Measurements from ENCODE around the gene RPL22L1.
"Not testable (repeated sequence)": the region's sequence is repeated elsewhere in the genome, so short reads cannot be mapped to it uniquely, and the experiment has no call there.

The RPL22L1 gene

DNA sequence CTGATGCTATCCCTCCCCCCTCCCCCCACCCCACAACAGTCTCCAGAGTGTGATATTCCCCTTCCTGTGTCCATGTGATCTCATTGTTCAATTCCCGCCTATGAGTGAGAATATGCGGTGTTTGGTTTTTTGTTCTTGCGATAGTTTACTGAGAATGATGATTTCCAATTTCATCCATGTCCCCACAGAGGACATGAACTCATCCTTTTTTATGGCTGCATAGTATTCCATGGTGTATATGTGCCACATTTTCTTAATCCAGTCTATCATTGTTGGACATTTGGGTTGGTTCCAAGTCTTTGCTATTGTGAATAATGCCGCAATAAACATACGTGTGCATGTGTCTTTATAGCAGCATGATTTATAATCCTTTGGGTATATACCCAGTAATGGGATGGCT is 8.7 kb upstream of the RPL22L1 start:
- not testable (repeated sequence) for H3K4me2 ChIP-seq (ENCODE audit: insufficient read depth, low read length, poor library complexity, severe bottlenecking); H3K36me3 ChIP-seq (replicated peaks in 1 of 2; ENCODE audit: control insufficient read depth in 2 of 2, insufficient read depth in 2 of 2, low read length in 2 of 2); H2BK15ac ChIP-seq (ENCODE audit: low read length); H2BK120ac ChIP-seq (ENCODE audit: low read depth, low read length); H3K27me3 ChIP-seq (ENCODE audit: control insufficient read depth in 3 of 3, insufficient read depth in 3 of 3, low read depth in 1 of 3, low read length in 3 of 3); H3K79me1 ChIP-seq (ENCODE audit: low read depth, low read length); H3K14ac ChIP-seq (ENCODE audit: low read length); H4K8ac ChIP-seq (ENCODE audit: low read depth, low read length); H4K91ac ChIP-seq (ENCODE audit: low read depth, low read length, poor library complexity); H2AK5ac ChIP-seq (ENCODE audit: low read depth, low read length); H2BK5ac ChIP-seq (ENCODE audit: low read length); H3K4me3 ChIP-seq (ENCODE audit: low read length in 2 of 2); H2BK12ac ChIP-seq (ENCODE audit: low read length); H3K18ac ChIP-seq (ENCODE audit: low read length); H3K23ac ChIP-seq (ENCODE audit: low read depth, low read length, poor library complexity); DNase-seq (ENCODE audit: low spot score); H3K27ac ChIP-seq (replicated peaks; ENCODE audit: low read length); H3K9me3 ChIP-seq (replicated peaks in 1 of 2; ENCODE audit: control insufficient read depth in 2 of 2, insufficient read depth in 1 of 2, low read depth in 1 of 2, low read length in 2 of 2); H3K4ac ChIP-seq (ENCODE audit: low read length); H3K4me1 ChIP-seq (ENCODE audit: control insufficient read depth in 2 of 2, insufficient read depth in 1 of 2, low read depth in 1 of 2, low read length in 2 of 2); H2AFZ ChIP-seq (ENCODE audit: low read length); H3K9ac ChIP-seq (ENCODE audit: low read depth, low read length, poor library complexity)
- no CpG with 5 or more reads among the region's 5 CpGs for WGBS, 2 donors (ENCODE audit: extremely low coverage in 2 of 2, insufficient read length in 2 of 2, insufficient replicate concordance in 1 of 2)

DNA sequence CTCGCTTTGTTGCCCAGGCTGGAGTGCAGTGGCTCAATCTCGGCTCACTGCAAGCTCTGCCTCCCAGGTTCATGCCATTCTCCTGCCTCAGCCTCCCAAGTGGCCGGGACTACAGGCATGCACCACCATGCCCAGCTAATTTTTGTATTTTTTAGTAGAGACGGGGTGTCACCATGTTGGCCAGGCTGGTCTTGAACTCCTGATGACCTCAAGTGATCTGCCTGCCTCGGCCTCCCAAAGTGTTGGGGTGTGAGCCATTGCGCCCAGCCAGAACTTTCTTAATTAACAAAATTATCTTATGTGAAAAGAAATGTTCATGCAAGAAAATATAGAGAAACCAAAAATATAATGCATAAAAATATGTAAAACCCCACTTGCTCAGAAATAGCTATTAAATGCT is 7.3 kb upstream of the RPL22L1 start:
- H3K18ac ChIP-seq (ENCODE audit: low read length); H2BK120ac ChIP-seq (ENCODE audit: low read depth, low read length); H2AFZ ChIP-seq (ENCODE audit: low read length); H2BK5ac ChIP-seq (ENCODE audit: low read length); H3K36me3 ChIP-seq (replicated peaks in 1 of 2; ENCODE audit: control insufficient read depth in 2 of 2, insufficient read depth in 2 of 2, low read length in 2 of 2); H2BK15ac ChIP-seq (ENCODE audit: low read length); H2AK5ac ChIP-seq (ENCODE audit: low read depth, low read length); H3K27me3 ChIP-seq (ENCODE audit: control insufficient read depth in 3 of 3, insufficient read depth in 3 of 3, low read depth in 1 of 3, low read length in 3 of 3); H2BK12ac ChIP-seq (ENCODE audit: low read length); H3K4me3 ChIP-seq (ENCODE audit: low read length in 2 of 2); H3K79me1 ChIP-seq (ENCODE audit: low read depth, low read length); H3K9ac ChIP-seq (ENCODE audit: low read depth, low read length, poor library complexity); H3K14ac ChIP-seq (ENCODE audit: low read length); H3K4me1 ChIP-seq (ENCODE audit: control insufficient read depth in 2 of 2, insufficient read depth in 1 of 2, low read depth in 1 of 2, low read length in 2 of 2); H3K27ac ChIP-seq (replicated peaks; ENCODE audit: low read length); H4K91ac ChIP-seq (ENCODE audit: low read depth, low read length, poor library complexity); H4K8ac ChIP-seq (ENCODE audit: low read depth, low read length); H3K23ac ChIP-seq (ENCODE audit: low read depth, low read length, poor library complexity); H3K4me2 ChIP-seq (ENCODE audit: insufficient read depth, low read length, poor library complexity, severe bottlenecking); H3K4ac ChIP-seq (ENCODE audit: low read length); H3K9me3 ChIP-seq (replicated peaks in 1 of 2; ENCODE audit: control insufficient read depth in 2 of 2, insufficient read depth in 1 of 2, low read depth in 1 of 2, low read length in 2 of 2); DNase-seq (ENCODE audit: low spot score): not testable (repeated sequence)
- no CpG with 5 or more reads among the region's 6 CpGs for WGBS, 2 donors (ENCODE audit: extremely low coverage in 2 of 2, insufficient read length in 2 of 2, insufficient replicate concordance in 1 of 2)

DNA sequence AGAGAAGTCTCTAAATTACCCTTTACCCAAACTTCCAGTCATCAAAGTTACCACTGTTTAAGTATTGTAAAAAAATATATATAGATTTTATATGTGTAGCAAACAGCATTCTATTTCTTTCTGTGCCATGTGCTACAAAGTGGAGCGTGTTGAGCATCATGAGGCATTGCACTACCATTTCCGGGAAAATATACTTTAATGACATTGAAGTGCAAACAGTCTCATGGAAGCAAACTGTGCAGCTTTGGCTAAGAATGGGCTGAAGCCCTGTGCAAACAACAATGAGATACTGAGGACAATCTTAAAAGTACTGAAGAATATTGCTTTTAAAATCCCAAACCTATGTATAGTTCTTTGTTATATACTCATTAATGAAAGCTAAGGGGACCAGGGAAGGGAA is 6.5 kb upstream of the RPL22L1 start:
- no peaks in the 10 kb centered on the region for H3K79me1 ChIP-seq (ENCODE audit: low read depth, low read length)
- no peak overlapping the region for H3K18ac ChIP-seq (ENCODE audit: low read length)
- H4K91ac ChIP-seq (ENCODE audit: low read depth, low read length, poor library complexity), result no peak overlapping the region
- no peak overlapping the region for H3K14ac ChIP-seq (ENCODE audit: low read length)
- no peak overlapping the region for H2BK15ac ChIP-seq (ENCODE audit: low read length)
- H4K8ac ChIP-seq (ENCODE audit: low read depth, low read length), result no peak overlapping the region
- H3K4me2 ChIP-seq (ENCODE audit: insufficient read depth, low read length, poor library complexity, severe bottlenecking), result no peak overlapping the region
- DNase-seq (ENCODE audit: low spot score), result no peak
- no peak overlapping the region for H3K4ac ChIP-seq (ENCODE audit: low read length)
- H3K27ac ChIP-seq (replicated peaks; ENCODE audit: low read length), result no peak overlapping the region
- H2BK5ac ChIP-seq (ENCODE audit: low read length), result no peak overlapping the region
- whole genome bisulfite sequencing, 2 donors (ENCODE audit: extremely low coverage in 2 of 2, insufficient read length in 2 of 2, insufficient replicate concordance in 1 of 2), result no CpG with 5 or more reads among the region's 2 CpGs
- H2AK5ac ChIP-seq (ENCODE audit: low read depth, low read length), result no peak overlapping the region
- no peak overlapping the region for H3K23ac ChIP-seq (ENCODE audit: low read depth, low read length, poor library complexity)
- H3K9ac ChIP-seq (ENCODE audit: low read depth, low read length, poor library complexity), result no peak overlapping the region
- no peak overlapping the region for H2BK12ac ChIP-seq (ENCODE audit: low read length)
- no peaks in the 10 kb centered on the region for H3K27me3 ChIP-seq (ENCODE audit: control insufficient read depth in 3 of 3, insufficient read depth in 3 of 3, low read depth in 1 of 3, low read length in 3 of 3)
- peaks cover 0 to 4% of the 10 kb centered on the region in 2 donors for H3K9me3 ChIP-seq (replicated peaks in 1 of 2; ENCODE audit: control insufficient read depth in 2 of 2, insufficient read depth in 1 of 2, low read depth in 1 of 2, low read length in 2 of 2)
- no peaks in the 10 kb centered on the region for H3K36me3 ChIP-seq (replicated peaks in 1 of 2; ENCODE audit: control insufficient read depth in 2 of 2, insufficient read depth in 2 of 2, low read length in 2 of 2)
- H3K4me3 ChIP-seq (ENCODE audit: low read length in 2 of 2), result no peak overlapping the region
- no peaks in the 10 kb centered on the region for H3K4me1 ChIP-seq (ENCODE audit: control insufficient read depth in 2 of 2, insufficient read depth in 1 of 2, low read depth in 1 of 2, low read length in 2 of 2)
- H2AFZ ChIP-seq (ENCODE audit: low read length), result no peak overlapping the region
- H2BK120ac ChIP-seq (ENCODE audit: low read depth, low read length), result no peak overlapping the region

DNA sequence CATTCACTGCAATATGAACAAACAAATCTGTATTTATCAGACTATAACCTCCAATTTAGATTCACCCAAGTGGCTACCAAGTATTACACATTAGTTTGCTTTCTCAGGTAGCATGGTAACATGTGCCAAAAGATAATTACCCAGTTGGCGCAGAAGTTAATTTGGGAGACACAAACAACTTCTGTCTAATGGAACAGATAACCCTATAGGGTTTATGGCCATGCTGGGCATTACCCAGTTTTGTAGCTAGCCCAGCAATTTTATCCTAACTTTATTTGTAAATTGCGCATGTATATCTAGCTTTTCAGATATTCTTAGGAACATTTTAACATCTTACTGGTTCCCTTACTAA is 780 bp downstream of the RPL22L1 start:
- Histone ChIP-seq H3K27me3 (ENCODE audit: control insufficient read depth in 3 of 3, insufficient read depth in 3 of 3, low read depth in 1 of 3, low read length in 3 of 3) (no peaks in the 10 kb centered on the region), H3K9me3 (replicated peaks in 1 of 2; ENCODE audit: control insufficient read depth in 2 of 2, insufficient read depth in 1 of 2, low read depth in 1 of 2, low read length in 2 of 2) (no peaks in the 10 kb centered on the region), H2AK5ac (ENCODE audit: low read depth, low read length) (no peak overlapping the region), H4K91ac (ENCODE audit: low read depth, low read length, poor library complexity) (no peak overlapping the region), H3K14ac (ENCODE audit: low read length) (no peak overlapping the region), H3K79me1 (ENCODE audit: low read depth, low read length) (no peaks in the 10 kb centered on the region), H4K8ac (ENCODE audit: low read depth, low read length) (no peak overlapping the region), H3K18ac (ENCODE audit: low read length) (no peak overlapping the region), H3K23ac (ENCODE audit: low read depth, low read length, poor library complexity) (no peak overlapping the region), H2BK15ac (ENCODE audit: low read length) (no peak overlapping the region), H3K4me3 (ENCODE audit: low read length in 2 of 2) (peak overlapping the region; percentile 71 to 85), H2BK120ac (ENCODE audit: low read depth, low read length) (no peak overlapping the region), H2AFZ (ENCODE audit: low read length) (peak overlapping the region; percentile 90), H3K9ac (ENCODE audit: low read depth, low read length, poor library complexity) (no peak overlapping the region), H3K4me1 (ENCODE audit: control insufficient read depth in 2 of 2, insufficient read depth in 1 of 2, low read depth in 1 of 2, low read length in 2 of 2) (peaks cover 2% of the 10 kb centered on the region in 2 donors), H3K4ac (ENCODE audit: low read length) (no peak overlapping the region), H3K4me2 (ENCODE audit: insufficient read depth, low read length, poor library complexity, severe bottlenecking) (peak overlapping the region; percentile 46), H2BK12ac (ENCODE audit: low read length) (no peak overlapping the region), H2BK5ac (ENCODE audit: low read length) (no peak overlapping the region), H3K27ac (replicated peaks; ENCODE audit: low read length) (no peak overlapping the region), H3K36me3 (replicated peaks in 1 of 2; ENCODE audit: control insufficient read depth in 2 of 2, insufficient read depth in 2 of 2, low read length in 2 of 2) (peaks cover 4 to 45% of the 10 kb centered on the region in 2 donors)
- DNase-seq (ENCODE audit: low spot score), result no peak
- no CpG with 5 or more reads among the region's 2 CpGs for WGBS, 2 donors (ENCODE audit: extremely low coverage in 2 of 2, insufficient read length in 2 of 2, insufficient replicate concordance in 1 of 2)
